BLaER1 (cell line): ENCODE results near the gene DBF4B.
A peak's percentile ranks its signal among the peaks of the same experiment; 100 is the strongest.

Experiments
- H3K27ac ChIP-seq: shearing (Covaris generic); formaldehyde crosslinking; 2 replicates; pipeline ENCODE4 v1.8.1; 2022
- H3K27me3 ChIP-seq: shearing (Covaris generic); formaldehyde crosslinking; 2 replicates; pipeline ENCODE4 v1.8.1; 2022
- H3K36me3 ChIP-seq: shearing (Covaris generic); formaldehyde crosslinking; 2 replicates; pipeline ENCODE4 v1.8.1; 2022
- H3K4me1 ChIP-seq: shearing (Covaris generic); formaldehyde crosslinking; 2 replicates; pipeline ENCODE4 v1.8.1; 2022
- H3K4me2 ChIP-seq: shearing (Covaris generic); formaldehyde crosslinking; 2 replicates; pipeline ENCODE4 v1.8.1; 2022
- H3K4me3 ChIP-seq: shearing (Covaris generic); formaldehyde crosslinking; 2 replicates; pipeline ENCODE4 v1.8.1; 2022
- H3K9ac ChIP-seq: shearing (Covaris generic); formaldehyde crosslinking; 2 replicates; pipeline ENCODE4 v1.8.1; 2022
- H3K9me3 ChIP-seq: shearing (Covaris generic); formaldehyde crosslinking; 2 replicates; pipeline ENCODE4 v1.8.1; 2022
- H4K20me1 ChIP-seq: shearing (Covaris generic); formaldehyde crosslinking; 2 replicates; pipeline ENCODE4 v1.8.1; 2022
- Cebpa-rat ChIP-seq: shearing (Covaris generic); IDR thresholded peaks from 2 replicates; pipeline ENCODE4 v1.8.1; 2022

Gene DBF4B

GRCh38 chr17:44759086-44759915 lies 50.8 kb downstream of the DBF4B start:
- Histone ChIP-seq H3K4me1 (peaks cover 20% of the 10 kb centered on the region), H3K9me3 (no peaks in the 10 kb centered on the region), H4K20me1 (0 out of 2 replicates have a peak, but pooled peaks cover 14% of the 10 kb centered on the region), H3K36me3 (no peaks in the 10 kb centered on the region), H3K27me3 (peaks cover 41% of the 10 kb centered on the region), H3K4me3 (peak overlapping the region; percentile 66), H3K9ac (peak overlapping the region; percentile 66; the same call in 1 of the 2 replicates), H3K4me2 (peak overlapping the region; percentile 97), H3K27ac (no peak overlapping the region)
- TF ChIP-seq Cebpa-rat, result no peak

- peaks cover 20% of the 10 kb centered on the region for H3K4me1 ChIP-seq
- peak overlapping the region; percentile 66 for H3K4me3 ChIP-seq
- H3K36me3 ChIP-seq, result no peaks in the 10 kb centered on the region
- H4K20me1 ChIP-seq, result 0 out of 2 replicates have a peak, but pooled peaks cover 14% of the 10 kb centered on the region
- H3K9me3 ChIP-seq, result no peaks in the 10 kb centered on the region
- no peak overlapping the region for H3K27ac ChIP-seq
- peaks cover 41% of the 10 kb centered on the region for H3K27me3 ChIP-seq
- peak overlapping the region; percentile 66; the same call in 1 of the 2 replicates for H3K9ac ChIP-seq
- TF ChIP-seq Cebpa-rat, result no peak
- H3K4me2 ChIP-seq, result peak overlapping the region; percentile 97
These were observed 51.4 kb downstream of the DBF4B start for GRCh38 chr17:44759916-44760243.

GRCh38 chr17:44760474-44761308 lies 52.2 kb downstream of the DBF4B start:
- no peaks in the 10 kb centered on the region for H3K9me3 ChIP-seq
- H3K4me2 ChIP-seq, result no peak overlapping the region
- peaks cover 20% of the 10 kb centered on the region for H3K4me1 ChIP-seq
- no peak overlapping the region for H3K9ac ChIP-seq
- 0 out of 2 replicates have a peak, but pooled peaks cover 14% of the 10 kb centered on the region for H4K20me1 ChIP-seq
- H3K27ac ChIP-seq, result no peak overlapping the region
- no peak overlapping the region for H3K4me3 ChIP-seq
- no peaks in the 10 kb centered on the region for H3K36me3 ChIP-seq
- peaks cover 41% of the 10 kb centered on the region for H3K27me3 ChIP-seq
- no peak for TF ChIP-seq Cebpa-rat

- no peaks in the 10 kb centered on the region for H3K9me3 ChIP-seq
- 0 out of 2 replicates have a peak, but pooled peaks cover 14% of the 10 kb centered on the region for H4K20me1 ChIP-seq
- TF ChIP-seq Cebpa-rat, result no peak
- peaks cover 30% of the 10 kb centered on the region for H3K4me1 ChIP-seq
- H3K27me3 ChIP-seq, result peaks cover 37% of the 10 kb centered on the region
- H3K4me3 ChIP-seq, result no peak overlapping the region
- H3K27ac ChIP-seq, result no peak overlapping the region
- no peak overlapping the region for H3K4me2 ChIP-seq
- no peak overlapping the region for H3K9ac ChIP-seq
- no peaks in the 10 kb centered on the region for H3K36me3 ChIP-seq
These were observed 53.7 kb downstream of the DBF4B start for GRCh38 chr17:44761932-44762810.

- Histone ChIP-seq H3K9ac (no peak overlapping the region), H4K20me1 (0 out of 2 replicates have a peak, but pooled peaks cover 12% of the 10 kb centered on the region), H3K27ac (no peak overlapping the region), H3K9me3 (no peaks in the 10 kb centered on the region), H3K36me3 (no peaks in the 10 kb centered on the region), H3K27me3 (peaks cover 27% of the 10 kb centered on the region), H3K4me1 (peaks cover 31% of the 10 kb centered on the region), H3K4me3 (no peak overlapping the region), H3K4me2 (no peak overlapping the region)
- no peak for TF ChIP-seq Cebpa-rat
These were observed 54.7 kb downstream of the DBF4B start for GRCh38 chr17:44763170-44763569.

GRCh38 chr17:44765965-44766364 lies 57.5 kb downstream of the DBF4B start:
- no peaks in the 10 kb centered on the region for H3K36me3 ChIP-seq
- H4K20me1 ChIP-seq, result no peaks in the 10 kb centered on the region
- H3K27ac ChIP-seq, result no peak overlapping the region
- no peak overlapping the region for H3K4me2 ChIP-seq
- H3K9me3 ChIP-seq, result no peaks in the 10 kb centered on the region
- TF ChIP-seq Cebpa-rat, result no peak
- H3K4me3 ChIP-seq, result no peak overlapping the region
- H3K9ac ChIP-seq, result no peak overlapping the region
- peaks cover 43% of the 10 kb centered on the region for H3K4me1 ChIP-seq
- H3K27me3 ChIP-seq, result 0 out of 2 replicates have a peak, but pooled peaks cover 4% of the 10 kb centered on the region

GRCh38 chr17:44766409-44767038 lies 58.1 kb downstream of the DBF4B start:
- no peaks in the 10 kb centered on the region for H4K20me1 ChIP-seq
- H3K27me3 ChIP-seq, result no peaks in the 10 kb centered on the region
- no peaks in the 10 kb centered on the region for H3K9me3 ChIP-seq
- TF ChIP-seq Cebpa-rat, result no peak
- peaks cover 49% of the 10 kb centered on the region for H3K4me1 ChIP-seq
- H3K4me3 ChIP-seq, result no peak overlapping the region
- no peak overlapping the region for H3K9ac ChIP-seq
- no peak overlapping the region for H3K4me2 ChIP-seq
- no peaks in the 10 kb centered on the region for H3K36me3 ChIP-seq
- no peak overlapping the region for H3K27ac ChIP-seq

- no peak for TF ChIP-seq Cebpa-rat
- peaks cover 50% of the 10 kb centered on the region for H3K4me1 ChIP-seq
- no peaks in the 10 kb centered on the region for H3K9me3 ChIP-seq
- no peaks in the 10 kb centered on the region for H3K27me3 ChIP-seq
- no peaks in the 10 kb centered on the region for H3K36me3 ChIP-seq
- H3K4me2 ChIP-seq, result peak overlapping the region; percentile 66
- H3K9ac ChIP-seq, result no peak overlapping the region
- 0 out of 2 replicates have a peak overlapping the region, but pooled peaks have one; percentile 28 for H3K27ac ChIP-seq
- no peak overlapping the region for H3K4me3 ChIP-seq
- H4K20me1 ChIP-seq, result no peaks in the 10 kb centered on the region
These were observed 59.0 kb downstream of the DBF4B start for GRCh38 chr17:44767493-44767892.
